Tibial nerve (tissue), 4 donors: ENCODE data around the gene CASKIN2. TPM values are rescaled to one million over a fixed set of nuclear protein-coding genes. Genes with fewer than 3 reads are reported as not detected.

Source experiments
- DNase-seq, 2 donors: peaks; one replicate each; pipeline ENCODE4 v3.0.0-alpha.2; 2019; ENCODE audit warnings: low spot score in 2 of 2
- H3K27ac ChIP-seq, 4 donors: fragments of 200-600 bp; sonication (generic) in 3 of 4; one replicate each; pipeline ENCODE4 v1.5.1; 2017 to 2019; ENCODE audit warnings: mild to moderate bottlenecking in 1 of 4
- H3K27me3 ChIP-seq, 2 donors: fragments of 200-600 bp; sonication (generic) in 1 of 2; one replicate each; pipeline versions ENCODE4 v1.5.1 to v1.6.0; 2017 to 2019
- H3K36me3 ChIP-seq, 3 donors: fragments of 200-600 bp; sonication (generic); one replicate each; pipeline ENCODE4 v1.5.1; 2018 to 2019
- H3K4me1 ChIP-seq, 4 donors: fragments of 200-600 bp; sonication (generic) in 3 of 4; one replicate each; pipeline ENCODE4 v1.5.1; 2017 to 2019
- H3K4me3 ChIP-seq, 4 donors: fragments of 200-600 bp; sonication (generic) in 3 of 4; one replicate each; pipeline ENCODE4 v1.5.1; 2017 to 2019; ENCODE audit warnings: mild to moderate bottlenecking in 1 of 4, moderate library complexity in 1 of 4
- H3K9me3 ChIP-seq, 4 donors: fragments of 200-600 bp; sonication (generic) in 3 of 4; one replicate each; pipeline ENCODE4 v1.5.1; 2017 to 2019
- CTCF ChIP-seq, 5 experiments: fragments of 200-600 bp in 3 of 5; fragments of 450-650 bp in 2 of 5; sonication (generic) in 3 of 5; IDR thresholded peaks; one replicate each; pipeline ENCODE4 v1.5.1; 2016 to 2019; ENCODE audit warnings: antibody characterized with exemption in 5 of 5, mild to moderate bottlenecking in 3 of 5, moderate library complexity in 2 of 5
- EP300 ChIP-seq, 2 donors: sonication (generic); formaldehyde crosslinking; IDR thresholded peaks; one replicate each; pipeline ENCODE4 v1.6.1; 2017; ENCODE audit warnings: antibody characterized with exemption in 2 of 2, mild to moderate bottlenecking in 1 of 2
- POLR2A ChIP-seq, 2 donors: fragments of 450-650 bp; IDR thresholded peaks; one replicate each; pipeline ENCODE4 v1.6.1; 2017; ENCODE audit warnings: antibody characterized with exemption in 2 of 2, mild to moderate bottlenecking in 2 of 2, moderate library complexity in 2 of 2
- WGBS, 2 donors: methylation state at CpG; one replicate each; pipeline ENCODE4 v1.1.5; 2018; 5-methylcytosine and 5-hydroxymethylcytosine counted together
- total RNA-seq, 4 donors: library from RNA; depleted of rRNA; stranded (reverse); fragments of >200 nt; gene quantifications; one replicate each; pipeline ENCODE4 v1.1.0, GENCODE V29; 2016

CASKIN2 gene
- total RNA-seq, 4 donors from 2014 or later, result 36.0 to 59.0 (median 51.3) TPM

GRCh38 chr17:75502072-75502720 is 13.1 kb downstream of the CASKIN2 start:
- WGBS, 2 donors, result 54 to 63% methylated on average over 10 to 27 of the region's 40 CpGs
- Histone ChIP-seq H3K9me3 (no peaks in the 10 kb centered on the region), H3K4me3 (no peak overlapping the region), H3K36me3 (peaks cover 0 to 90% (median 4%) of the 10 kb centered on the region in 3 donors), H3K27ac (peak overlapping the region; percentile 37 to 96 (median 80)), H3K4me1 (peaks cover 0 to 81% (median 22%) of the 10 kb centered on the region in 4 donors), H3K27me3 (no peaks in the 10 kb centered on the region)
- DNase-seq, result no peak
- no peak for TF ChIP-seq CTCF (IDR thresholded peaks at IDR 0.05)
- no peak for TF ChIP-seq EP300 (IDR thresholded peaks at IDR 0.05)
- TF ChIP-seq POLR2A (IDR thresholded peaks at IDR 0.05), result no peak

GRCh38 chr17:75501378-75502071 is 13.8 kb downstream of the CASKIN2 start:
- H3K4me3 ChIP-seq, result no peak overlapping the region
- H3K36me3 ChIP-seq, result peaks cover 0 to 90% (median 9%) of the 10 kb centered on the region in 3 donors
- DNase-seq, result no peak
- H3K4me1 ChIP-seq, result peaks cover 0 to 74% (median 16%) of the 10 kb centered on the region in 4 donors
- H3K27ac ChIP-seq, result peak overlapping the region; percentile 37 to 96 (median 80)
- no peaks in the 10 kb centered on the region for H3K9me3 ChIP-seq
- TF ChIP-seq CTCF (IDR thresholded peaks at IDR 0.05) (no peak), EP300 (IDR thresholded peaks at IDR 0.05) (peak in 1 of 2 donors; percentile 44)
- no peaks in the 10 kb centered on the region for H3K27me3 ChIP-seq
- 32 to 67% methylated on average over 3 to 11 of the region's 21 CpGs for WGBS, 2 donors

GRCh38 chr17:75500419-75501216 is 14.7 kb downstream of the CASKIN2 start:
- no peak overlapping the region for H3K4me3 ChIP-seq
- no peaks in the 10 kb centered on the region for H3K27me3 ChIP-seq
- H3K36me3 ChIP-seq, result peaks cover 0 to 90% (median 15%) of the 10 kb centered on the region in 3 donors
- 82% methylated on average over 16 to 17 of the region's 17 CpGs for WGBS, 2 donors
- H3K27ac ChIP-seq, result peak overlapping the region; percentile 37 to 96 (median 80)
- DNase-seq, result no peak
- no peak for TF ChIP-seq CTCF (IDR thresholded peaks at IDR 0.05)
- TF ChIP-seq POLR2A (IDR thresholded peaks at IDR 0.05), result no peak
- TF ChIP-seq EP300 (IDR thresholded peaks at IDR 0.05), result no peak
- no peaks in the 10 kb centered on the region for H3K9me3 ChIP-seq
- peaks cover 0 to 66% (median 16%) of the 10 kb centered on the region in 4 donors for H3K4me1 ChIP-seq

GRCh38 chr17:75499313-75500022 is 15.9 kb downstream of the CASKIN2 start:
- Histone ChIP-seq H3K27me3 (no peaks in the 10 kb centered on the region), H3K27ac (peak overlapping the region in 3 of 4 donors; percentile 8 to 96 (median 90)), H3K4me3 (no peak overlapping the region), H3K4me1 (peaks cover 0 to 59% (median 16%) of the 10 kb centered on the region in 4 donors), H3K9me3 (no peaks in the 10 kb centered on the region), H3K36me3 (peaks cover 0 to 90% (median 15%) of the 10 kb centered on the region in 3 donors)
- TF ChIP-seq EP300 (IDR thresholded peaks at IDR 0.05), result peak in 1 of 2 donors; percentile 14
- no peak for TF ChIP-seq CTCF (IDR thresholded peaks at IDR 0.05)
- no peak for DNase-seq
- 34 to 37% methylated on average over 15 to 16 of the region's 16 CpGs for WGBS, 2 donors
